H1 (cell line): ENCODE results near the gene KCNQ1OT1. TPM values are rescaled to one million over a fixed set of nuclear protein-coding genes. Genes with fewer than 3 reads are reported as not detected.

ENCODE experiments used
- ASH2L ChIP-seq: fragments of 200-600, 300-600 bp; sonication (generic); IDR thresholded peaks from one replicate; pipeline ENCODE4 v1.7.1; 2017; ENCODE audit warnings: low read length
- BACH1 ChIP-seq: IDR thresholded peaks from 2 replicates; pipeline ENCODE4 v1.6.1; 2012; ENCODE audit warnings: low read length, improper control_type of control experiment
- BRCA1 ChIP-seq: IDR thresholded peaks from 2 replicates; pipeline ENCODE4 v1.6.1; 2012; ENCODE audit warnings: low read depth, low read length, improper control_type of control experiment
- CBX5 ChIP-seq: fragments of 300-800, 300-1000 bp; sonication (generic); IDR thresholded peaks from 2 replicates; pipeline ENCODE4 v1.7.1; 2016; ENCODE audit warnings: antibody characterized with exemption, low read length, low read depth
- CHD7 ChIP-seq: fragments of 300-600 bp; sonication (generic); IDR thresholded peaks from 2 replicates; pipeline ENCODE4 v1.7.1; 2012; ENCODE audit warnings: low read length, moderate library complexity, mild to moderate bottlenecking, inconsistent platforms; ENCODE audit not compliant: insufficient replicate concordance
- JUN ChIP-seq: IDR thresholded peaks from 2 replicates; pipeline ENCODE4 v1.6.1; 2011; ENCODE audit warnings: low read depth, mild to moderate bottlenecking, improper control_type of control experiment, low read length
- RAD21 ChIP-seq, 2 experiments: IDR thresholded peaks in 1 of 2; conservative IDR thresholded peaks in 1 of 2; 2 replicates each; pipeline ENCODE4 v1.6.1; 2011; ENCODE audit warnings: low read depth in 2 of 2, low read length in 2 of 2, improper control_type of control experiment in 1 of 2, inconsistent platforms in 1 of 2, mild to moderate bottlenecking in 1 of 2, moderate library complexity in 1 of 2
- RNF2 ChIP-seq: fragments of 200-900, 300-1000 bp; sonication (generic); IDR thresholded peaks from 2 replicates; pipeline ENCODE4 v1.7.1; 2016; ENCODE audit warnings: borderline replicate concordance, low read depth, mild to moderate bottlenecking, antibody characterized with exemption, low read length; ENCODE audit not compliant: poor library complexity, severe bottlenecking; ENCODE audit errors: missing control alignments
- RXRA ChIP-seq: IDR thresholded peaks from 2 replicates; pipeline ENCODE4 v1.6.1; 2011; ENCODE audit warnings: low read depth, mild to moderate bottlenecking, low read length, moderate library complexity; ENCODE audit not compliant: insufficient read depth
- polyA plus RNA-seq, 7 experiments: library from polyadenylated mRNA; depleted of rRNA in 3 of 7; stranded (reverse) in 5 of 7; unstranded in 2 of 7; fragments of >200 nt in 5 of 7; fragments of 200-250 nt in 2 of 7; gene quantifications; 1 replicate in 5 of 7; 2 replicates in 1 of 7; 4 replicates in 1 of 7; pipeline versions ENCODE4 v1.2.1 to v1.2.3, GENCODE V29; 2011 to 2013; ENCODE audit warnings: missing spikeins in 2 of 7, mixed read lengths in 2 of 7
- total RNA-seq: library from RNA; stranded (reverse); fragmentation: NEBNext Ultra II Directional; extraction: Animal tissue kit (Norgen Biotek cat#: 25700); gene quantifications from 2 replicates; pipeline ENCODE4 v1.2.1, GENCODE V29; 2021

The KCNQ1OT1 gene
- total and polyA plus RNA-seq, 2 of the 8 experiments (the other 6 are each of a cell fraction or from before 2014, with no cell fraction given) = 0.21 to 1.2 TPM

GRCh38 chr11:2683806-2684205 lies 16.0 kb downstream of the KCNQ1OT1 start (continued):
- TF ChIP-seq CHD7 (no peak), BRCA1 (no peak), RAD21 (IDR thresholded peaks at IDR 0.05 in 1 of 2, conservative IDR thresholded peaks at IDR 0.05 in 1 of 2; ENCODE audit: low read depth in 2 of 2, low read length in 2 of 2) (no peak), RXRA (no peak), JUN (no peak), BACH1 (no peak), ASH2L (no peak), RNF2 (no peak), CBX5 (no peak)
- TF ChIP-seq, all 59 proteins: peak for 0
